Stimulated activated CD8-positive, alpha-beta memory T cell treated with anti-CD3 and anti-CD28 coated beads, Interleukin-7, amount 100 ng/mL, for 48 hours (primary cell): ENCODE data around the gene LYPD1.

Source experiments
- DNase-seq, 2 donors: peaks; one replicate each; pipeline ENCODE4 v3.0.0-alpha.2; 2020; ENCODE audit warnings: low read depth in 1 of 2; ENCODE audit errors: extremely low read depth in 1 of 2

Gene LYPD1

GRCh38 chr2:132599556-132599955 lies 70.4 kb downstream of the LYPD1 start:
- no peak for DNase-seq

- DNase-seq, result no peak
These were observed 71.5 kb downstream of the LYPD1 start for GRCh38 chr2:132598536-132598935.

GRCh38 chr2:132597831-132598230 lies 72.2 kb downstream of the LYPD1 start:
- DNase-seq, result no peak

- no peak for DNase-seq
These were observed 72.8 kb downstream of the LYPD1 start for GRCh38 chr2:132597166-132597565.

- DNase-seq, result no peak
These were observed 74.3 kb downstream of the LYPD1 start for GRCh38 chr2:132595693-132596092.

- no peak for DNase-seq
These were observed 74.8 kb downstream of the LYPD1 start for GRCh38 chr2:132595186-132595585.
